ENCODE results near the gene TANC1. TPM values are rescaled to one million over a fixed set of nuclear protein-coding genes. Genes with fewer than 3 reads are reported as not detected.

Gene TANC1
- polyA plus RNA-seq, 1 donor from 2014 or later = 0.37 TPM

- Histone ChIP-seq H3K9me2 (ENCODE audit: insufficient read depth, low read length) (no peaks in the 10 kb centered on the region), H3K27me3 (ENCODE audit: insufficient read depth, low read depth, low read length) (no peaks in the 10 kb centered on the region), H3K9me3 (ENCODE audit: low read length) (no peaks in the 10 kb centered on the region), H3F3A (ENCODE audit: insufficient read depth, low read length, poor library complexity, severe bottlenecking) (no peaks in the 10 kb centered on the region), H3K9ac (ENCODE audit: low read length) (no peak overlapping the region), H3K4me2 (ENCODE audit: low read length) (no peak overlapping the region), H3K36me3 (ENCODE audit: insufficient read depth, low read length) (no peaks in the 10 kb centered on the region), H4K20me1 (ENCODE audit: insufficient read depth) (no peaks in the 10 kb centered on the region), H3K79me2 (replicated peaks; ENCODE audit: insufficient read depth, low read length) (no peaks in the 10 kb centered on the region), H3K27ac (ENCODE audit: low read length) (no peak overlapping the region), H2AFZ (ENCODE audit: low read depth, low read length) (no peak overlapping the region), H3K4me3 (ENCODE audit: low read length) (no peak overlapping the region)
- TF ChIP-seq RAD21 (conservative IDR thresholded peaks at IDR 0.05) (no peak), SMC3 (conservative IDR thresholded peaks at IDR 0.05; ENCODE audit: poor library complexity) (no peak), EP300 (conservative IDR thresholded peaks at IDR 0.05; ENCODE audit: poor library complexity, severe bottlenecking) (no peak), MXI1 (conservative IDR thresholded peaks at IDR 0.05; ENCODE audit: poor library complexity, severe bottlenecking) (no peak), EZH2 (IDR thresholded peaks at IDR 0.05; ENCODE audit: borderline replicate concordance, insufficient read depth, low read length, poor library complexity, severe bottlenecking) (no peak), POLR2AphosphoS5 (IDR thresholded peaks at IDR 0.05) (no peak)
Measured at GRCh38 chr2:159179696-159180095, 211.3 kb downstream of the TANC1 start.

DNA sequence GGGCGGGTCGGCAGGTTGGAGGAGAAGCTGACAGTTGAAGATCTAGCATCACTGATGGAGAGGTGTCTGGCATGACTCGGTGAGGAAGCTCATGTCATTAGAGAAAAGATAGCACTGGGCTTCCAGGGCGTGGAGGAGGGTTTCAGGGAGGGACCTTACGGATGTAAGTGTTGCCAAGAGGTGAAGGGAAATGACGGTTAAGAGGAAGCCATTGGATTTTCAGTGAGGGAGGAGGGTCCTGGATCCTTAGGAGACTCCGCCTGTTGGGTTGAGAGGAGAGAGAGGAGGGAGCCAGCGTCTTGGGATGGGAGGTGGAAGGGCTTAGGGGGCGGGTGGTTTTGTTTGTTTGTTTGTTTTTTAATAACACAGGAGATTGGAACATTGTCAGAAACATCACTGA, 214.9 kb downstream of the TANC1 start:
- no peak for TF ChIP-seq TAF1 (IDR thresholded peaks at IDR 0.05; ENCODE audit: low read depth)
- TF ChIP-seq EP300 (conservative IDR thresholded peaks at IDR 0.05; ENCODE audit: poor library complexity, severe bottlenecking) = no peak
- no peak for TF ChIP-seq EZH2 (IDR thresholded peaks at IDR 0.05; ENCODE audit: borderline replicate concordance, insufficient read depth, low read length, poor library complexity, severe bottlenecking)
- no peak for TF ChIP-seq REST (IDR thresholded peaks at IDR 0.05; ENCODE audit: borderline replicate concordance)
- TF ChIP-seq MXI1 (conservative IDR thresholded peaks at IDR 0.05; ENCODE audit: poor library complexity, severe bottlenecking) = no peak
- TF ChIP-seq, protein P1, sequence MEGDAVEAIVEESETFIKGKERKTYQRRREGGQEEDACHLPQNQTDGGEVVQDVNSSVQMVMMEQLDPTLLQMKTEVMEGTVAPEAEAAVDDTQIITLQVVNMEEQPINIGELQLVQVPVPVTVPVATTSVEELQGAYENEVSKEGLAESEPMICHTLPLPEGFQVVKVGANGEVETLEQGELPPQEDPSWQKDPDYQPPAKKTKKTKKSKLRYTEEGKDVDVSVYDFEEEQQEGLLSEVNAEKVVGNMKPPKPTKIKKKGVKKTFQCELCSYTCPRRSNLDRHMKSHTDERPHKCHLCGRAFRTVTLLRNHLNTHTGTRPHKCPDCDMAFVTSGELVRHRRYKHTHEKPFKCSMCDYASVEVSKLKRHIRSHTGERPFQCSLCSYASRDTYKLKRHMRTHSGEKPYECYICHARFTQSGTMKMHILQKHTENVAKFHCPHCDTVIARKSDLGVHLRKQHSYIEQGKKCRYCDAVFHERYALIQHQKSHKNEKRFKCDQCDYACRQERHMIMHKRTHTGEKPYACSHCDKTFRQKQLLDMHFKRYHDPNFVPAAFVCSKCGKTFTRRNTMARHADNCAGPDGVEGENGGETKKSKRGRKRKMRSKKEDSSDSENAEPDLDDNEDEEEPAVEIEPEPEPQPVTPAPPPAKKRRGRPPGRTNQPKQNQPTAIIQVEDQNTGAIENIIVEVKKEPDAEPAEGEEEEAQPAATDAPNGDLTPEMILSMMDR (IDR thresholded peaks at IDR 0.05; ENCODE audit: poor library complexity, severe bottlenecking) = no peak
- no peak for TF ChIP-seq RAD21 (conservative IDR thresholded peaks at IDR 0.05)
- no peak for TF ChIP-seq SMC3 (conservative IDR thresholded peaks at IDR 0.05; ENCODE audit: poor library complexity)
- TF ChIP-seq POLR2AphosphoS5 (IDR thresholded peaks at IDR 0.05) = no peak
- Histone ChIP-seq H3K4me2 (ENCODE audit: low read length) (no peak overlapping the region), H3K9ac (ENCODE audit: low read length) (no peak overlapping the region), H3F3A (ENCODE audit: insufficient read depth, low read length, poor library complexity, severe bottlenecking) (no peaks in the 10 kb centered on the region), H3K27ac (ENCODE audit: low read length) (no peak overlapping the region), H3K36me3 (ENCODE audit: insufficient read depth, low read length) (no peaks in the 10 kb centered on the region), H3K4me3 (ENCODE audit: low read length) (no peak overlapping the region), H3K27me3 (ENCODE audit: insufficient read depth, low read depth, low read length) (no peaks in the 10 kb centered on the region), H2AFZ (ENCODE audit: low read depth, low read length) (no peak overlapping the region), H3K79me2 (replicated peaks; ENCODE audit: insufficient read depth, low read length) (no peaks in the 10 kb centered on the region), H4K20me1 (ENCODE audit: insufficient read depth) (no peaks in the 10 kb centered on the region), H3K9me2 (ENCODE audit: insufficient read depth, low read length) (no peaks in the 10 kb centered on the region), H3K9me3 (ENCODE audit: low read length) (no peaks in the 10 kb centered on the region)

All from neural cell (in vitro differentiated cells).